ENCODE measurements around the gene TMC6.

- TF ChIP-seq, protein P1, sequence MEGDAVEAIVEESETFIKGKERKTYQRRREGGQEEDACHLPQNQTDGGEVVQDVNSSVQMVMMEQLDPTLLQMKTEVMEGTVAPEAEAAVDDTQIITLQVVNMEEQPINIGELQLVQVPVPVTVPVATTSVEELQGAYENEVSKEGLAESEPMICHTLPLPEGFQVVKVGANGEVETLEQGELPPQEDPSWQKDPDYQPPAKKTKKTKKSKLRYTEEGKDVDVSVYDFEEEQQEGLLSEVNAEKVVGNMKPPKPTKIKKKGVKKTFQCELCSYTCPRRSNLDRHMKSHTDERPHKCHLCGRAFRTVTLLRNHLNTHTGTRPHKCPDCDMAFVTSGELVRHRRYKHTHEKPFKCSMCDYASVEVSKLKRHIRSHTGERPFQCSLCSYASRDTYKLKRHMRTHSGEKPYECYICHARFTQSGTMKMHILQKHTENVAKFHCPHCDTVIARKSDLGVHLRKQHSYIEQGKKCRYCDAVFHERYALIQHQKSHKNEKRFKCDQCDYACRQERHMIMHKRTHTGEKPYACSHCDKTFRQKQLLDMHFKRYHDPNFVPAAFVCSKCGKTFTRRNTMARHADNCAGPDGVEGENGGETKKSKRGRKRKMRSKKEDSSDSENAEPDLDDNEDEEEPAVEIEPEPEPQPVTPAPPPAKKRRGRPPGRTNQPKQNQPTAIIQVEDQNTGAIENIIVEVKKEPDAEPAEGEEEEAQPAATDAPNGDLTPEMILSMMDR (IDR thresholded peaks at IDR 0.05) = no peak
- no peak for TF ChIP-seq POLR2AphosphoS5 (IDR thresholded peaks at IDR 0.05)
Observed at GRCh38 chr17:78105551-78105950, 23.0 kb downstream of the TMC6 start.
